ENCODE data around the gene C2CD3.
"Not testable (repeated sequence)": the region's sequence is repeated elsewhere in the genome, so short reads cannot be mapped to it uniquely, and the experiment has no call there.

The C2CD3 gene

DNA sequence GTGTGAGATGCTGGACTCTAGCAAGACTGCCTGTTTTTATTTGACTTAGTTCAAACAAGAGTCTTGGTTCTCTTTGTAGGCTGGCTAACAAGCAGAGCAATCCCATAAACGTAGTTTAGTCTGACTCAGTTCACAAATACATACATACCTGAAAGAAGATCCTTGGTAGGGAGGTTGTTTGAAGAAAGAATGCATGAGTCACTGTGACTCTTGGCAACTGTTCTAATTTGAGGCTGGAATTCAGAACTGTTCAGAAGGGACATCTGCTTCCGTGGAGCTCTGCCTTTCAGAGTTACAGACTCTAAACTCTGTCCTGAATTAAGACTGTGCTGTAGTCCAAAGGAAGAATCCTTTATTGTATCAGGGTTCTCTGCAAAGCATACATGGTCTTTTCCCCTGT lies 32.2 kb downstream of the C2CD3 start:
- H3K4me3 ChIP-seq (ENCODE audit: low read length) = no peak overlapping the region
- DNase-seq (ENCODE audit: low read depth) = peak; percentile 93
- TF ChIP-seq, protein P1, sequence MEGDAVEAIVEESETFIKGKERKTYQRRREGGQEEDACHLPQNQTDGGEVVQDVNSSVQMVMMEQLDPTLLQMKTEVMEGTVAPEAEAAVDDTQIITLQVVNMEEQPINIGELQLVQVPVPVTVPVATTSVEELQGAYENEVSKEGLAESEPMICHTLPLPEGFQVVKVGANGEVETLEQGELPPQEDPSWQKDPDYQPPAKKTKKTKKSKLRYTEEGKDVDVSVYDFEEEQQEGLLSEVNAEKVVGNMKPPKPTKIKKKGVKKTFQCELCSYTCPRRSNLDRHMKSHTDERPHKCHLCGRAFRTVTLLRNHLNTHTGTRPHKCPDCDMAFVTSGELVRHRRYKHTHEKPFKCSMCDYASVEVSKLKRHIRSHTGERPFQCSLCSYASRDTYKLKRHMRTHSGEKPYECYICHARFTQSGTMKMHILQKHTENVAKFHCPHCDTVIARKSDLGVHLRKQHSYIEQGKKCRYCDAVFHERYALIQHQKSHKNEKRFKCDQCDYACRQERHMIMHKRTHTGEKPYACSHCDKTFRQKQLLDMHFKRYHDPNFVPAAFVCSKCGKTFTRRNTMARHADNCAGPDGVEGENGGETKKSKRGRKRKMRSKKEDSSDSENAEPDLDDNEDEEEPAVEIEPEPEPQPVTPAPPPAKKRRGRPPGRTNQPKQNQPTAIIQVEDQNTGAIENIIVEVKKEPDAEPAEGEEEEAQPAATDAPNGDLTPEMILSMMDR (IDR thresholded peaks at IDR 0.05; ENCODE audit: insufficient read depth, low read depth, low read length, missing control alignments) = no peak

DNA sequence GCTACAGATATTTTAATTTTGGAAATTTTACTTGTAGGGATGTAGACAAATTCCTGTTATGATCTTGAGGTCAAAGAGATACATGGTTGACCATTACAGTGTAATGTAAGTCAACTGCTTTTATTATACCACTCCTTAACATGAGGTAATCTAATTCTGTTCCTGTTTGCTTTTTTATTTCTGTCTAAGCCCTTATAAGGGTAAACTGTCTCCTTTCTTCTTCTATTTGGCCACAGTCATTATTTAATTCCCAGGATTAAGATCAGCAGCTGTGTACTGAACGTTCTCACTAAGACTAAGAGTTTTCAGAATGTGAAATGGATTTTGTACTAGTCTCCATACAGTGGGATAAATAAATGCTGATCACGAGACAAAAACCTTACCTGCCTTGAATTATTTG lies 32.8 kb downstream of the C2CD3 start:
- DNase-seq (ENCODE audit: low read depth) = no peak
- TF ChIP-seq, protein P1 (IDR thresholded peaks at IDR 0.05; ENCODE audit: insufficient read depth, low read depth, low read length, missing control alignments) = no peak
- no peak overlapping the region for H3K4me3 ChIP-seq (ENCODE audit: low read length)

DNA sequence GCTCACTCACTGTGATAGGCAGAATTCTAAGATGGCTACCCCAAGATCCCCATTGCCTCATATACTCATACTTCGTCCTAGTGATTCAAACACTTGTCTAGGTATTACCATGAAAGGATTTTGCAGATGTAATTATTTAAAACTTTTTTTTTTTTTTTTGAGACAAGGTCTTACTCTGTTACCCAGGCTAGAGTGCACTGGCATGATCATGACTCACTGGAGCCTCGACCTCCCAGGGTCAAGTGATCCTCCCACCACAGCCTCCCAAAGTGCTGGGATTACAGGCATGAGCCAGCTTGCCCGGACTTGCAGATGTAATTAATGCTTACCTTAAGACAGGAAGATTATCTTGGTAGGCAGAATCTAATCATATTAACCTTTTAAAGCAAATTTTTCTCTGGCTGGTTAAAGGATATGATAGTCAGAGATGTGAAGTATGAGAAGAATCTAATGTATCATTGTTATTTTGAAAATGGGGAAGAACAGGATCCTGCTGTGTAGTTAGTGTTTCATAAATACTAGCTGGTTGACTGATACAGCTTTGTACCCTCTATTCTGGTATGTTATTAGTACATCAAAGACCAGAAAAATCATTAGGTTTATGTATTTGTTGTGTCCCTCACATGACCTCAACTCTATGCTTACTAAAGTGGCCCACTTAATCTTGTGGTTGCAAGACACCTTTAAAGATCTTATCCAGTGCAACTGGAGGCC lies 35.5 kb downstream of the C2CD3 start:
- DNase-seq (ENCODE audit: low read depth) = peak; percentile 92
- TF ChIP-seq, protein P1 (IDR thresholded peaks at IDR 0.05; ENCODE audit: insufficient read depth, low read depth, low read length, missing control alignments) = no peak
- H3K4me3 ChIP-seq (ENCODE audit: low read length) = no peak overlapping the region

DNA sequence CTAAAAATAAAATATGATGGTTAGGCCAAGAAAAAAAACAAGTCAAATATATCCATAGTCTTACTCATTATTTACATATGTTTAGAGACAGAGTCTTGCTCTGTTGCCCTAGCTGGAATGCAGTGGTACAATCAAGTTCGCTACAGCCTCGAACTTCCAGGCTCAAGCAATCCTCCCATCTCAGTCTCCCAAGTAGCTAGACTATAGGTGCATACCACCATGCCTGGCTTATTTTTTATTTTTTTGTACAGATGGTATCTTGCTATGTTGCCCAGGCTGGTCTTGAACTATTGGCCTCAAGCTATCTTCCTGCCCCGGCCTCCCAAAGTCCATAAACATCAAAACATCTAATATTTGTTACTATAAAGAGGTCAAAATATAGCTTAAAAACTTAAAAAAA lies 36.1 kb downstream of the C2CD3 start:
- no peak for DNase-seq (ENCODE audit: low read depth)
- TF ChIP-seq, protein P1 (IDR thresholded peaks at IDR 0.05; ENCODE audit: insufficient read depth, low read depth, low read length, missing control alignments) = no peak
- H3K4me3 ChIP-seq (ENCODE audit: low read length) = no peak overlapping the region

DNA sequence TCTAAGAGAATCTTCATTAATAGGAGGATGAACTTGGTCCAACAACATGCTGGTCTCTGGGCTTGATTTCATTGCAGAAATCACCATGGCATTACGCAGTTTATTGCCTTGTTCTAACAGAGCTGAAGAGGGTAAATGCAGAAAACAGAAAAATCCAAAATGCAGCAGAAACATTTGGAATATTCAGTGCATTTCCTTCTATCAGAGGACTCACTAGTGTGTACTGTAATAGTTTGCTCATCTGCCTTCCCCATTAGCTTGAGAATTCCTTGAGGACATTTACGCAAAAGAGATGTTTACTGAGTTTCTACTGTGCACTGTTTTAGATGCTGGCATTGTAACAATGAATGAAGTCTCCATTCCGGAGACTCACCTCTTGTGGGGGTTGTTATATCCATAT lies 37.4 kb downstream of the C2CD3 start:
- no peak overlapping the region for H3K4me3 ChIP-seq (ENCODE audit: low read length)
- TF ChIP-seq, protein P1 (IDR thresholded peaks at IDR 0.05; ENCODE audit: insufficient read depth, low read depth, low read length, missing control alignments) = no peak

DNA sequence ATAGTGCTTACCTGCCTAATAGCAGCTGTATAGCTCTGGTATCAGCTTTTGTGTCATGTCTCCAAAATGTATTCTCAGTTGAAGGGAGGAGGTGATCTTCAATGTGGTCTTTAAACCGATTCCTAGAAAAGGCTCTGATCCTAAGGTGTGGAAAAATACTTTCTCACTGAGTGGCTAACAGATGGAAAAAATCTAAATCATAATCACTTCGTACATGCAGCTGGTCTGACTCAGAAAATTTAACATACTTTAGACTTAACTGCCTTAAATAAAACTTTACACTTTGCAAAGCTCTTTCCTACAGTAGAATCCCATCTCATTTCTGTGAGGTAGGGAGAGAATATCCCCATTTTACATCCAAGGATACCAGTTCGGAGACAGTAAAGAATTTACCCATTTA lies 38.0 kb downstream of the C2CD3 start:
- TF ChIP-seq, protein P1 (IDR thresholded peaks at IDR 0.05; ENCODE audit: insufficient read depth, low read depth, low read length, missing control alignments) = no peak
- DNase-seq (ENCODE audit: low read depth) = no peak
- H3K4me3 ChIP-seq (ENCODE audit: low read length) = no peak overlapping the region

More for the DNA sequence above, 37.4 kb downstream of the C2CD3 start:
- DNase-seq (ENCODE audit: low read depth) = no peak

DNA sequence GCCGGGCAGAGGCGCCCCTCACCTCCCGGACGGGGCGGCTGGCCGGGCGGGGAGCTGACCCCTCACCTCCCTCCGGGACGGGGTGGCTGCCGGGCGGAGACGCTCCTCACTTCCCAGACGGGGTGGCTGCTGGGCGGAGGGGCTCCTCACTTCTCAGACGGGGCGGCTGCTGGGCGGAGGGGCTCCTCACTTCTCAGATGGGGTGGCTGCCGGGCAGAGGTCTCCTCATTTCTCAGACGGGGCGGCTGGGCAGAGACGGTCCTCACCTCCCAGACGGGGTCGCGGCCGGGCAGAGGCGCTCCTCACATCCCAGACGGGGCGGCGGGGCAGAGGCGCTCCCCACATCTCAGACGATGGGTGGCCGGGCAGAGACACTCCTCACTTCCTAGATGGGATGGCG lies 41.7 kb downstream of the C2CD3 start:
- DNase-seq (ENCODE audit: low read depth); H3K4me3 ChIP-seq (ENCODE audit: low read length): not testable (repeated sequence)
